ENCODE measurements around the gene SLFN12. TPM values are rescaled to one million over a fixed set of nuclear protein-coding genes. Genes with fewer than 3 reads are reported as not detected.
A peak's percentile ranks its signal among the peaks of the same experiment; 100 is the strongest.

SLFN12 gene
- total RNA-seq, 1 experiment from 2014 or later, result 14.5 TPM

DNA sequence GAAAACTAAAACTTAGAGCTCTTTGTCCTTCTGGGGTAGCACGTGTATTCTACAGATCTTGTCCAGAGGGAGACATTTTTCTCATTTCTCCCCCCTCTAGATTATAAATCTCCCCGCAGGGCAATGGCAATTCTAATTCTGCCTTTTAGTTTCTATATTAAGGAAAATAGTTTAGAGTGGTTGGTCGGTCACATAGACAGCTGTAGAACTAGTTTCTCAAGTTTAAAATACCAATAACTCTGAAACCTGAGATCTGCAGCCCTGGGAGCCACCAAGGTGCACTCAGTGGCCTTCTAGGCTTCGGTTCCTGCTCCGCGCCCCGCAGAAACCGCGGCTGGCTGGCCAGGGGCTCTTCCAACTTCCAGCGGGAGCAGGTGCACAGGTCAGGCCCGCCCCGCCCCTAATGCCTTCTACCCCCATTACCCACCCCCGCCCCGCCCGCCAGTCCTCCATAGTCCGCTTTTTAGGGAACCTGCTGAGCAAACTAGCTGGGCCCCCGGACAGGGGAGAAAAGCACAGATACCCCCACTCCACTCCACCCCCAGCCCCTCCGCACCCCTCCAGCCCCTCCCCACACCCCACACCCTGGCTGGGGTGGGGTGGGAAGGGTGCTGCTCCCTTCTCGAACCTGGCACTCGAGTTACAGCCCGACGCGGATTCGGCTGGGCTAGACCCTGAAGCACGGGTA is 59.3 kb downstream of the SLFN12 start:
- H3K27me3 Mint-ChIP-seq (ENCODE audit: low read depth), result peaks cover 88% of the 10 kb centered on the region
- H2BK20ac ChIP-seq (ENCODE audit: low read depth, low read length, poor library complexity, severe bottlenecking), result no peak overlapping the region
- H3K4me1 Mint-ChIP-seq, result peaks cover 12 to 18% of the 10 kb centered on the region in 2 experiments
- no peak overlapping the region for H2AFZ ChIP-seq (ENCODE audit: low read length)
- H4K20me1 ChIP-seq (ENCODE audit: control insufficient read depth, insufficient read depth, insufficient read length), result no peaks in the 10 kb centered on the region
- H2BK15ac ChIP-seq (ENCODE audit: low read depth, low read length), result no peak overlapping the region
- no peaks in the 10 kb centered on the region for H3K79me2 ChIP-seq (ENCODE audit: insufficient read depth, low read length)
- H2AK5ac ChIP-seq (ENCODE audit: insufficient read length, low read length), result no peak overlapping the region
- no peak overlapping the region for H4K8ac ChIP-seq (replicated peaks; ENCODE audit: insufficient read length, low read depth, low read length)
- no peak overlapping the region for H3K23ac ChIP-seq (ENCODE audit: insufficient read length, low read depth, low read length)
- H3K27ac Mint-ChIP-seq, result no peak overlapping the region
- H3K4ac ChIP-seq (ENCODE audit: low read depth, low read length), result no peak overlapping the region
- peaks cover 11% of the 10 kb centered on the region for H3K23me2 ChIP-seq (ENCODE audit: insufficient read length, low read depth, low read length, poor library complexity, severe bottlenecking)
- no peak overlapping the region for H4K91ac ChIP-seq (ENCODE audit: insufficient read length, low read depth, low read length)
- no peak overlapping the region; the same call in 1 of the 2 replicates for H3K14ac ChIP-seq (ENCODE audit: insufficient read depth, low read length)
- no peak overlapping the region for H2BK5ac ChIP-seq (ENCODE audit: insufficient read length, low read length)
- no peaks in the 10 kb centered on the region; a peak in 1 of 7 replicates for H3K36me3 Mint-ChIP-seq (ENCODE audit: insufficient read depth in 1 of 3, low read depth in 3 of 3)
- peak; percentile 41 for DNase-seq
- no CpG with 5 or more reads among the region's 25 CpGs for WGBS (ENCODE audit: extremely low coverage, insufficient read length, low lambda C conversion rate)
- no peak overlapping the region for H3T11ph ChIP-seq (ENCODE audit: low read length)
- H3K9me3 Mint-ChIP-seq, result peaks cover 6 to 9% of the 10 kb centered on the region in 2 experiments; a peak in 4 of 5 replicates
- H3K9me3 ChIP-seq (ENCODE audit: control insufficient read depth, low read depth, low read length), result no peaks in the 10 kb centered on the region
- H3K4me3 Mint-ChIP-seq, result peak overlapping the region; percentile 64 to 86
- no peak overlapping the region for H4K5ac ChIP-seq (ENCODE audit: insufficient read length, low read depth, low read length)
- H3K56ac ChIP-seq (ENCODE audit: insufficient read length, low read depth, low read length), result no peak overlapping the region
- peak overlapping the region; percentile 79 for H3K4me2 ChIP-seq (ENCODE audit: insufficient read depth, insufficient read length, low read length)
- no peak overlapping the region for H3K18ac ChIP-seq (ENCODE audit: insufficient read length, low read depth, low read length)
- H2BK120ac ChIP-seq (ENCODE audit: low read depth, low read length, poor library complexity, severe bottlenecking), result no peak overlapping the region
- peaks cover 37% of the 10 kb centered on the region for H3K27me3 ChIP-seq (ENCODE audit: insufficient read depth, low read length)
- no peak overlapping the region for H2BK12ac ChIP-seq (ENCODE audit: insufficient read length, low read depth, low read length)
- TF ChIP-seq, protein P1, sequence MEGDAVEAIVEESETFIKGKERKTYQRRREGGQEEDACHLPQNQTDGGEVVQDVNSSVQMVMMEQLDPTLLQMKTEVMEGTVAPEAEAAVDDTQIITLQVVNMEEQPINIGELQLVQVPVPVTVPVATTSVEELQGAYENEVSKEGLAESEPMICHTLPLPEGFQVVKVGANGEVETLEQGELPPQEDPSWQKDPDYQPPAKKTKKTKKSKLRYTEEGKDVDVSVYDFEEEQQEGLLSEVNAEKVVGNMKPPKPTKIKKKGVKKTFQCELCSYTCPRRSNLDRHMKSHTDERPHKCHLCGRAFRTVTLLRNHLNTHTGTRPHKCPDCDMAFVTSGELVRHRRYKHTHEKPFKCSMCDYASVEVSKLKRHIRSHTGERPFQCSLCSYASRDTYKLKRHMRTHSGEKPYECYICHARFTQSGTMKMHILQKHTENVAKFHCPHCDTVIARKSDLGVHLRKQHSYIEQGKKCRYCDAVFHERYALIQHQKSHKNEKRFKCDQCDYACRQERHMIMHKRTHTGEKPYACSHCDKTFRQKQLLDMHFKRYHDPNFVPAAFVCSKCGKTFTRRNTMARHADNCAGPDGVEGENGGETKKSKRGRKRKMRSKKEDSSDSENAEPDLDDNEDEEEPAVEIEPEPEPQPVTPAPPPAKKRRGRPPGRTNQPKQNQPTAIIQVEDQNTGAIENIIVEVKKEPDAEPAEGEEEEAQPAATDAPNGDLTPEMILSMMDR (conservative IDR thresholded peaks at IDR 0.05), result no peak
- peaks cover 7% of the 10 kb centered on the region; the same call in 1 of the 2 replicates for H3K4me1 ChIP-seq (ENCODE audit: insufficient read depth, low read length)
- H3K79me1 ChIP-seq (ENCODE audit: insufficient read depth, low read depth, low read length, poor library complexity, severe bottlenecking), result no peaks in the 10 kb centered on the region
- no peak overlapping the region for H3K27ac ChIP-seq (ENCODE audit: insufficient read length, low read depth, low read length)
- H3K9ac ChIP-seq (ENCODE audit: extremely low read depth, insufficient read length, low read length), result no peak overlapping the region

Measured in H9 (cell line).